Measurements from ENCODE around the gene METTL13. TPM values are rescaled to one million over a fixed set of nuclear protein-coding genes. Genes with fewer than 3 reads are reported as not detected.

Gene METTL13
- total RNA-seq, 4 donors from 2014 or later = 14.1 to 30.4 (median 15.7) TPM

DNA sequence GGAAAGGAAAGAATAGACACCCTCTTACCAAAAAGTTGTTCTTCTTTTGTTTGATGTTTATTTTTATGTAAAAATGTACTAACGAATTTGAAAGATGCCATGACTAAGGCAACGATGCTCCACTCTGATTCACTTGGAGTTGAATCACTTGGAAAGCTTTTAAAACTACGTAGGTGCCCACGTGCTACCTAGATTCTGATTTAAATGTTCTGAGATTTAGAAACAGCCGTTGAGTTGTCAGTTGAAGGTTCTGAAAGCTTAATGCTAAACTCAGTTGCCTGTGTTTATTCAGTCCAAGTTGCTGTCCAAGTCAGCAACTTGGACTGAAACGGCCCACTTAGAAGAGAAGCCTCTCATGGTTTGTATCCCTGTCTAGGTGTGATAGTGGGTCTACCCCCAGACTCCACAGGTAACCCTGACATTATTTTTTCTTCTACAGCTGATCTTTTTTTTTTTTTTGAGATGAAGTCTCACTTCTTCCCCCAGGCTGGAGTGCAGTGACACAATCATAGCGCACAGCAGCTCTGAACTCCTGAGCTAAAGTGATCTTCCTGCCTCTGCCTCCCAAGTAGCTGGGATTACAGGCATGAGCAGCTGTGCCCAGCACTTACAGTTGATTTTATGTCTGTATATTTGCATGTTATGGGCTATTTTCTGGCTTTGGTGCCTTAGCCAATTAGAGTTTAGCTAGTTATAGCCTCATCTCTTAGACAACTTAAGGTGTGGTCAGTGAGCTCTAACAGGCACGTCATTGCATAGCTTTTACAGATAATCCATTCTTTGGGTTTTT is 38.2 kb upstream of the METTL13 start:
- WGBS, 2 donors (ENCODE audit: low coverage in 1 of 2) = 12 to 15% methylated on average over 8 of the region's 8 CpGs

DNA sequence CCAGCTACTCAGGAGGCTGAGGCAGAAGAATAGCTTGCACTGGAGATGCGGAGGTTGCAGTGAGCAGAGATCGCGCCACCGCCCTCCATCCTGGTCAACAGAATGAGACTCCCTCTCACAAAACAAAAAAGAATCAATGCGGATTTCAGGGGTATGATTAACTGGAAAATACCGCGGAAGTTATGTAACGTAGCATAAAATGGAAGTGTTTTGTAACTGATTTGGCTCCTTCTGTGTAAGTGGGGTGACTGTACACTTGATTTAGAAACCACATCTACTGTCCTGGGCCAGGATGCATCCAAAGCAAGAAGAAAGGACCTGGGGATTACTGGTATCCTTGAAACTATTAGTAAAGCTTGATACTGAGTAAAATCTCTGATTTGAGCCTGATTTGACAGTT is 36.5 kb upstream of the METTL13 start:
- Histone ChIP-seq H3K9me3 (no peaks in the 10 kb centered on the region), H3K4me1 (peaks cover 6 to 24% (median 7%) of the 10 kb centered on the region in 3 donors), H3K36me3 (no peaks in the 10 kb centered on the region), H3K27me3 (no peaks in the 10 kb centered on the region), H3K4me3 (no peak overlapping the region), H3K27ac (peak overlapping the region in 2 of 4 donors; percentile 96 to 97)
- no peak for TF ChIP-seq EP300 (IDR thresholded peaks at IDR 0.05)
- TF ChIP-seq POLR2AphosphoS5 (IDR thresholded peaks at IDR 0.05) = no peak
- no peak for TF ChIP-seq POLR2A (IDR thresholded peaks at IDR 0.05)
- TF ChIP-seq, protein P1, sequence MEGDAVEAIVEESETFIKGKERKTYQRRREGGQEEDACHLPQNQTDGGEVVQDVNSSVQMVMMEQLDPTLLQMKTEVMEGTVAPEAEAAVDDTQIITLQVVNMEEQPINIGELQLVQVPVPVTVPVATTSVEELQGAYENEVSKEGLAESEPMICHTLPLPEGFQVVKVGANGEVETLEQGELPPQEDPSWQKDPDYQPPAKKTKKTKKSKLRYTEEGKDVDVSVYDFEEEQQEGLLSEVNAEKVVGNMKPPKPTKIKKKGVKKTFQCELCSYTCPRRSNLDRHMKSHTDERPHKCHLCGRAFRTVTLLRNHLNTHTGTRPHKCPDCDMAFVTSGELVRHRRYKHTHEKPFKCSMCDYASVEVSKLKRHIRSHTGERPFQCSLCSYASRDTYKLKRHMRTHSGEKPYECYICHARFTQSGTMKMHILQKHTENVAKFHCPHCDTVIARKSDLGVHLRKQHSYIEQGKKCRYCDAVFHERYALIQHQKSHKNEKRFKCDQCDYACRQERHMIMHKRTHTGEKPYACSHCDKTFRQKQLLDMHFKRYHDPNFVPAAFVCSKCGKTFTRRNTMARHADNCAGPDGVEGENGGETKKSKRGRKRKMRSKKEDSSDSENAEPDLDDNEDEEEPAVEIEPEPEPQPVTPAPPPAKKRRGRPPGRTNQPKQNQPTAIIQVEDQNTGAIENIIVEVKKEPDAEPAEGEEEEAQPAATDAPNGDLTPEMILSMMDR (IDR thresholded peaks at IDR 0.05) = no peak
- no peak for ATAC-seq
- 92 to 95% methylated on average over 5 to 8 of the region's 8 CpGs for WGBS, 2 donors (ENCODE audit: low coverage in 1 of 2)

More for the DNA sequence above, 38.2 kb upstream of the METTL13 start:
- H3K9me3 ChIP-seq = no peaks in the 10 kb centered on the region
- peak; percentile 63 for ATAC-seq
- peaks cover 6 to 35% (median 7%) of the 10 kb centered on the region in 3 donors for H3K4me1 ChIP-seq
- peak overlapping the region; percentile 73 to 82 for H3K4me3 ChIP-seq
- TF ChIP-seq, protein P1 (IDR thresholded peaks at IDR 0.05) = no peak
- TF ChIP-seq EP300 (IDR thresholded peaks at IDR 0.05) (no peak), POLR2A (IDR thresholded peaks at IDR 0.05) (peak; percentile 33 to 36), POLR2AphosphoS5 (IDR thresholded peaks at IDR 0.05) (peak; percentile 87)
- peaks cover 0 to 3% of the 10 kb centered on the region in 2 donors for H3K36me3 ChIP-seq
- no peaks in the 10 kb centered on the region for H3K27me3 ChIP-seq
- H3K27ac ChIP-seq = peak overlapping the region; percentile 92 to 97 (median 96)

DNA sequence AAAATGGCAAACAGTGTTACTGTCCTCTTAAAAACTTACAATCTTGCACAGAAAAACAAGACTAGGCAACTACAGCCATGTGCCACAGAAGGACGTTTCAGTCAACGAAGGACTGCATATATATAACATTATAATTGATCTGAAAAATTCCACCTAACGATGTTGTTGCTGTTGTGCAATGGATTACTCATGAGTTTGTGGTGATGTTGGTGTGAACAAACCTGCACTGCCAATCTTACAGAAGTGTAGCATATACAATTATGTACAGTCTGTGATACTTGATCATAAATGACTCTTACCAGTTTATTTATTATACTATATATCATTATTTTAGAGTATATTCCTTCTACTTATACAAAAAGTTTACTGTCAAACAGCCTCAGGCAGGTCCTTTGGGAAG is 32.8 kb upstream of the METTL13 start:
- H3K27ac ChIP-seq = no peak overlapping the region
- ATAC-seq = no peak
- no peaks in the 10 kb centered on the region for H3K9me3 ChIP-seq
- H3K4me1 ChIP-seq = peaks cover under 1 to 8% (median 2%) of the 10 kb centered on the region in 3 donors
- no peaks in the 10 kb centered on the region for H3K27me3 ChIP-seq
- H3K4me3 ChIP-seq = no peak overlapping the region
- TF ChIP-seq, protein P1 (IDR thresholded peaks at IDR 0.05) = no peak
- TF ChIP-seq POLR2A (IDR thresholded peaks at IDR 0.05) (no peak), EP300 (IDR thresholded peaks at IDR 0.05) (no peak), POLR2AphosphoS5 (IDR thresholded peaks at IDR 0.05) (no peak)
- WGBS, 2 donors (ENCODE audit: low coverage in 1 of 2) = 79% methylated on average over 3 of the region's 3 CpGs; no CpG with 5 or more reads in 1 of the 2 donors
- no peaks in the 10 kb centered on the region for H3K36me3 ChIP-seq

DNA sequence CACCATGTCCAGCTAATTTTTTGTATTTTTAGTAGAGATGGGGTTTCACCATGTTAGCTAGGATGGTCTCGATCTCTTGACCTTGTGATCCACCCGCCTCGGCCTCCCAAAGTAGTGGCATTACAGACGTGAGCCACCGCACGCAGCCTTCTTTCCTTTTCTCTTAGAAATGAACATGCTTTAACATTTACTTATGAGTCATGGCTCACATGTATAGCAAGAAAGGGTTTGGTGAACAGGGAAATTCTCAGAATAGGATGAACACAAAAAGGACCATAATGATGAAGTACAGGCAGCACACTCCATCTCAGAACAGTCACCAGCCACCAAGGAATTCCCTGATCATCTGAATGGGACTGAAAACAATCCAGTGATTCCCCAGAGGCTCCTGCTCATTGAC is 30.2 kb upstream of the METTL13 start:
- Histone ChIP-seq H3K4me3 (no peak overlapping the region), H3K4me1 (peaks cover 0 to 20% (median 0%) of the 10 kb centered on the region in 3 donors), H3K27ac (no peak overlapping the region), H3K9me3 (no peaks in the 10 kb centered on the region), H3K36me3 (no peaks in the 10 kb centered on the region), H3K27me3 (no peaks in the 10 kb centered on the region)
- 94% methylated on average over 5 of the region's 6 CpGs; no CpG with 5 or more reads in 1 of the 2 donors for WGBS, 2 donors (ENCODE audit: low coverage in 1 of 2)
- no peak for ATAC-seq
- TF ChIP-seq, protein P1 (IDR thresholded peaks at IDR 0.05) = no peak
- TF ChIP-seq POLR2AphosphoS5 (IDR thresholded peaks at IDR 0.05) = no peak
- no peak for TF ChIP-seq POLR2A (IDR thresholded peaks at IDR 0.05)
- no peak for TF ChIP-seq EP300 (IDR thresholded peaks at IDR 0.05)

DNA sequence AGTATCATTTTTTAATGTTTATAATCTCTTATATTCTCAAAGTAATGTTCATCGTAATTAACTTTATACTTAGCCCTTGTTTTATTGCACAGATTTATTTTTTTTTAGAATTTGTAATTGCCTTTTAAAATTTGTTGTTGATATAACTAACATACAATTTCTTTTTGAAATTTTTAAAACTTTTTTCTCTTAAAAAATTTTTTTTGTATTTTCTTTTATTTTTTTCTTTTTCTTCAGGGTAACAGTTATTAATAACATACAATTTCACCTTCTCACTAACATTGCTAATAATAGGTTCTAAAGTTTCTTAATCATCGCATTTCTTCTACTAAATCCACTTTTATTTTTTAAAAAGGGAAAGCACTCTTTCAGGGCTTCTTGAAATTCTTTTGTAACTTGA is 28.3 kb upstream of the METTL13 start:
- Histone ChIP-seq H3K27ac (no peak overlapping the region), H3K4me1 (peaks cover 0 to 20% (median 0%) of the 10 kb centered on the region in 3 donors), H3K9me3 (no peaks in the 10 kb centered on the region), H3K36me3 (no peaks in the 10 kb centered on the region), H3K4me3 (no peak overlapping the region), H3K27me3 (no peaks in the 10 kb centered on the region)
- ATAC-seq = no peak
- WGBS, 2 donors (ENCODE audit: low coverage in 1 of 2) = 94 to 95% methylated on average over 2 of the region's 2 CpGs
- TF ChIP-seq, protein P1 (IDR thresholded peaks at IDR 0.05) = no peak
- TF ChIP-seq EP300 (IDR thresholded peaks at IDR 0.05) (no peak), POLR2AphosphoS5 (IDR thresholded peaks at IDR 0.05) (no peak), POLR2A (IDR thresholded peaks at IDR 0.05) (no peak)

Data from gastroesophageal sphincter (tissue), 4 donors.